ENCODE data around the gene MRPL1.

MRPL1 gene

GRCh38 chr4:77862478-77863216, at the start of gene MRPL1:
TSS of gene MRPL1 (plus strand) at chr4:77862830. CDS start at chr4:77862849, 19 bp downstream.
- DNase-seq: peak; percentile 20 to 95 (median 80)

- DNase-seq: no peak
Measured at GRCh38 chr4:77815636-77816035, 47.0 kb upstream of the MRPL1 start.

GRCh38 chr4:77816546-77816945, 46.1 kb upstream of the MRPL1 start:
- no peak for DNase-seq

GRCh38 chr4:77817304-77818072, 45.1 kb upstream of the MRPL1 start:
- DNase-seq: no peak

GRCh38 chr4:77818073-77818601, 44.5 kb upstream of the MRPL1 start:
- peak in 53 of 56 donors; percentile 0 to 74 (median 37) for DNase-seq

- DNase-seq: peak in 52 of 56 donors; percentile 4 to 77 (median 58)
Measured at GRCh38 chr4:77818602-77819403, 43.8 kb upstream of the MRPL1 start, which contains the start of gene CNOT6L. TSS of gene CNOT6L (minus strand) at chr4:77819368. CDS start at chr4:77819308, 60 bp downstream.

GRCh38 chr4:77819404-77819842, 43.2 kb upstream of the MRPL1 start:
- peak in 14 of 56 donors; percentile 3 to 62 (median 34) for DNase-seq

- DNase-seq: peak; percentile 52 to 95 (median 87)
Measured at GRCh38 chr4:77819843-77820648, 42.6 kb upstream of the MRPL1 start.

- peak in 8 of 56 donors; percentile 1 to 11 (median 4) for DNase-seq
Measured at GRCh38 chr4:77820649-77821561, 41.7 kb upstream of the MRPL1 start.

GRCh38 chr4:77821775-77822174, 40.9 kb upstream of the MRPL1 start:
- no peak for DNase-seq

- no peak for DNase-seq
Measured at GRCh38 chr4:77826275-77826674, 36.4 kb upstream of the MRPL1 start.

- DNase-seq: no peak
Measured at GRCh38 chr4:77827343-77827742, 35.3 kb upstream of the MRPL1 start.

- no peak for DNase-seq
Measured at GRCh38 chr4:77833126-77833724, 29.4 kb upstream of the MRPL1 start.

GRCh38 chr4:77834403-77834802, 28.2 kb upstream of the MRPL1 start:
- no peak for DNase-seq

- no peak for DNase-seq
Measured at GRCh38 chr4:77843628-77844027, 19.0 kb upstream of the MRPL1 start.

GRCh38 chr4:77844363-77844762, 18.3 kb upstream of the MRPL1 start:
- no peak for DNase-seq

GRCh38 chr4:77845400-77845799, 17.2 kb upstream of the MRPL1 start:
- DNase-seq: no peak

- no peak for DNase-seq
Measured at GRCh38 chr4:77845929-77846328, 16.7 kb upstream of the MRPL1 start.

- DNase-seq: no peak
Measured at GRCh38 chr4:77848508-77848907, 14.1 kb upstream of the MRPL1 start.
